Measurements from ENCODE around the gene AGMO. TPM values are rescaled to one million over a fixed set of nuclear protein-coding genes. Genes with fewer than 3 reads are reported as not detected.

The AGMO gene
- total RNA-seq, 2 donors from 2014 or later: 0.48 TPM; not detected in 1

DNA sequence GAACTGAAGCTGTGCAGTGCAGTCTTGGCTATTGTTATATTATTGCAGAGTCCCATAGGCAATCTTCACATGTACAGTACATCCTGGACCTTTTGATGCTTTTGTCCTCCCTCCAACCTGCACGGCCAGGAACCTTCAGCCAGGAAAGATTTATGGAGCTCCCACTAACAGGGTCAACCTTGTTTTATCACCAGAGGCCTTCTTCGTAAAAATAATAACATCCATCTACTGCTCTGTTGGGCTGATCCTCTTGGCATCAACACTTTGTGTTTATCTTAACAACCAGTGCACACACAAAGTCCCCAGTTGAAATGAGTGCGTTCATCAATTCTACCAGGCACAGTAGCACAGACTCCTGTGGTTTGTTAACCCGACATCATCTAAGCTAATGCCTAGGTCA lies 72.4 kb downstream of the AGMO start:
- H3K4me1 ChIP-seq: no peaks in the 10 kb centered on the region
- H3K27ac ChIP-seq: no peak overlapping the region
- no peak for DNase-seq (ENCODE audit: low spot score)
- H3K36me3 ChIP-seq: no peaks in the 10 kb centered on the region
- no peaks in the 10 kb centered on the region for H3K9me3 ChIP-seq
- H3K4me3 ChIP-seq: no peak overlapping the region
- TF ChIP-seq, protein P1, sequence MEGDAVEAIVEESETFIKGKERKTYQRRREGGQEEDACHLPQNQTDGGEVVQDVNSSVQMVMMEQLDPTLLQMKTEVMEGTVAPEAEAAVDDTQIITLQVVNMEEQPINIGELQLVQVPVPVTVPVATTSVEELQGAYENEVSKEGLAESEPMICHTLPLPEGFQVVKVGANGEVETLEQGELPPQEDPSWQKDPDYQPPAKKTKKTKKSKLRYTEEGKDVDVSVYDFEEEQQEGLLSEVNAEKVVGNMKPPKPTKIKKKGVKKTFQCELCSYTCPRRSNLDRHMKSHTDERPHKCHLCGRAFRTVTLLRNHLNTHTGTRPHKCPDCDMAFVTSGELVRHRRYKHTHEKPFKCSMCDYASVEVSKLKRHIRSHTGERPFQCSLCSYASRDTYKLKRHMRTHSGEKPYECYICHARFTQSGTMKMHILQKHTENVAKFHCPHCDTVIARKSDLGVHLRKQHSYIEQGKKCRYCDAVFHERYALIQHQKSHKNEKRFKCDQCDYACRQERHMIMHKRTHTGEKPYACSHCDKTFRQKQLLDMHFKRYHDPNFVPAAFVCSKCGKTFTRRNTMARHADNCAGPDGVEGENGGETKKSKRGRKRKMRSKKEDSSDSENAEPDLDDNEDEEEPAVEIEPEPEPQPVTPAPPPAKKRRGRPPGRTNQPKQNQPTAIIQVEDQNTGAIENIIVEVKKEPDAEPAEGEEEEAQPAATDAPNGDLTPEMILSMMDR (IDR thresholded peaks at IDR 0.05): no peak
- no peaks in the 10 kb centered on the region for H3K27me3 ChIP-seq

DNA sequence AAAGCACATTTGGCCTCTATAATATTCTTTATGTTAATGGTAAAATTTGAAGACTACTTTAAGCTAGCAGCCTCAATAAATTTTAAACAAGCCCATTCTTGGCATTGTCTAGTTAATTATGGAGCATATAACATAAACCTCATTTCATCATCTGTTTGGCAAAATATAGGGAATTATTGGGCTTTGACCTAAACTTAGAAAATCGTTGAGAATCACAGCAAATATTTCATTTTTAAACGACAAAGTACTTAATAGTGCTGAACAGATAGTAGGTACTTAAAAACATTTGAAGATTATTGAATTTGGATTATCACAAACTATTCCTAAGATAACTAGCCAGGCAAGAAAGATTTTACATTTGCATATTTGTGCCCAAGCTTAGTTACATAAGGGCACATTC lies 73.4 kb downstream of the AGMO start:
- Histone ChIP-seq H3K9me3 (no peaks in the 10 kb centered on the region), H3K36me3 (no peaks in the 10 kb centered on the region), H3K4me3 (no peak overlapping the region), H3K27ac (no peak overlapping the region), H3K4me1 (no peaks in the 10 kb centered on the region), H3K27me3 (no peaks in the 10 kb centered on the region)
- TF ChIP-seq, protein P1 (IDR thresholded peaks at IDR 0.05): no peak
- no peak for DNase-seq (ENCODE audit: low spot score)

DNA sequence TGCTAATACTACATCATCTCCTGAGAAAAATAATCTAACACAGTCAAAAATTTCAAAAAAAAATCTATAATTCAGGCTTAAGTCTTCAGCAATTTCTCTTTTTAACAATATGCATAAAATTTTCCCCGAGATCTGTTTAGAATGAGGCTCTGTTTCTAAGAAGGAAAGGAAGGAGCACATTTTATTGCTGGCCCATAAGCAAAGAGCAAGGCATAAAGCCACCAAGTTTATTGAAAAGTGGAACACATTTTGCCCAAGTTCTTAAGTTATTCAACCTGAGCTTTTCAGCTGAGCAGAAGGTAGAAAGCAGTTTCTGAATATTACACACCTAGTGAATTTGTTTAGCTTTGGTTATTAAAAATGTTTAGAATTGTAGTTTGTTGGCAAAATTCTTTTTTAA lies 73.9 kb downstream of the AGMO start:
- Histone ChIP-seq H3K36me3 (no peaks in the 10 kb centered on the region), H3K4me3 (no peak overlapping the region), H3K4me1 (no peaks in the 10 kb centered on the region), H3K27ac (no peak overlapping the region), H3K27me3 (no peaks in the 10 kb centered on the region), H3K9me3 (no peaks in the 10 kb centered on the region)
- TF ChIP-seq, protein P1 (IDR thresholded peaks at IDR 0.05): no peak
- no peak for DNase-seq (ENCODE audit: low spot score)

DNA sequence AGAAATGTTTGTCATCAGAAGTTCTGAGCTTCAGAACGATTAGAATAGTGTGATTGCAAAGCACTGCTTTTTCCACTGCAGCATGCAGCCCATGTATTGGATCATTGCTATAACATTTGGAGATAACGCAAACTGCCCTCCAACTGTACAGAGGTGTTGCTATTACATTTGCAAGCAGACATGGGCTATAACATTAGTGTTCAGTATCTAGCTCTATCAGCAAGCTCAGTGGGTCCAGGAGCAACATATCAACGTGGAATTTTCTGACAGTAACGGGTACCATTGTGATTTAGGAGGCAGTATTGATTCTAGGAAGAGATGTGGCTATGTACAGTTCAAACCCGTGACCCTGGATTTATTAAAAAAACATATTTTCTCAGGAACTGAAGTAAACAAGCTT lies 75.8 kb downstream of the AGMO start:
- Histone ChIP-seq H3K9me3 (no peaks in the 10 kb centered on the region), H3K36me3 (no peaks in the 10 kb centered on the region), H3K4me1 (no peaks in the 10 kb centered on the region), H3K27ac (no peak overlapping the region), H3K27me3 (no peaks in the 10 kb centered on the region), H3K4me3 (no peak overlapping the region)
- TF ChIP-seq, protein P1 (IDR thresholded peaks at IDR 0.05): no peak
- no peak for DNase-seq (ENCODE audit: low spot score)

DNA sequence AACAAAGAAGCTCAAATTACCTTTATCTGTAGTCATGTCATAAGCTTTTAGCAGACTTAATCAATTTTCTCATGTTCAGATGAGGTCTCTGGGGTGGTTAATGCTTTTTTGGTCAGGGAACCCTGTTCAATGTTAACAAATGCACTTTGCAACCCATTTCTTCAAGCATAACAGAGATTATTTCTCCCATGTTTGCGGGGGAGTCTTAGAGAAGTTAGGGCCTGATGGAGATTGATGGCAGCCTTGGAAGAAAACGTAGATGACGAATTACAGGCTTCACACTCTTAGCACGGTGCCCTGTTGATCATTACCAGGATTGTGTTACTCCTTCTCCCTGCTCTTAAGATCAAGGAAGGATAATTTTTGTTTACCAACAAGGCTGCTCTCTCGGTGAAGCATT lies 76.4 kb downstream of the AGMO start:
- TF ChIP-seq, protein P1 (IDR thresholded peaks at IDR 0.05): no peak
- Histone ChIP-seq H3K4me1 (no peaks in the 10 kb centered on the region), H3K9me3 (no peaks in the 10 kb centered on the region), H3K4me3 (no peak overlapping the region), H3K36me3 (no peaks in the 10 kb centered on the region), H3K27me3 (no peaks in the 10 kb centered on the region), H3K27ac (no peak overlapping the region)
- no peak for DNase-seq (ENCODE audit: low spot score)

DNA sequence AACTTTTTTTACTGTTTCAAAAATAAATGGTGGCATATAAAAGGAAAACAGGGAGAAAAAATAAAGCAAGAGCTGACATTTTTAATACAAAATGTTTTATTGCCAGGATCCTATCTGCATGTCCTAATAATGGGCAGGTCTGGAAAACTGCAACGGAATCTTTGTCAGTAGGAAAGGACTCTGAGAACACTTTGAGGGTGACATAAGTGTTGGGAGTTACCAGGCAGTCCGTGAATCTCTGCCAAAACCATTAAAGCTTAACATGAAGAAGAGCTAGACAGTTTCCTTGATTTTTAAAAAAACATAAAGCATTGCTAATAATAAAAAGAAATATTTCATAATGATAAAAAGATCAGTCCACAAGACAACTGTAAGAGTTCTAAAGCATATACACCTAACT lies 80.7 kb downstream of the AGMO start:
- DNase-seq (ENCODE audit: low spot score): no peak
- Histone ChIP-seq H3K4me3 (no peak overlapping the region), H3K36me3 (no peaks in the 10 kb centered on the region), H3K9me3 (no peaks in the 10 kb centered on the region), H3K27me3 (no peaks in the 10 kb centered on the region), H3K27ac (no peak overlapping the region), H3K4me1 (no peaks in the 10 kb centered on the region)
- TF ChIP-seq, protein P1 (IDR thresholded peaks at IDR 0.05): no peak

Data from right atrium auricular region (tissue), 2 donors.